Liver (tissue), 9 donors: ENCODE data around the gene TMPRSS9. TPM values are rescaled to one million over a fixed set of nuclear protein-coding genes. Genes with fewer than 3 reads are reported as not detected.

ENCODE experiments used
- DNase-seq: peaks from one replicate; pipeline ENCODE4 v3.0.0-alpha.2; 2017; ENCODE audit warnings: low spot score
- H3K27ac ChIP-seq, 2 donors: one replicate each; pipeline ENCODE4 v1.7.0; 2013; ENCODE audit warnings: inconsistent platforms in 2 of 2, low read length in 2 of 2, control low read depth in 1 of 2, low read depth in 1 of 2, mild to moderate bottlenecking in 1 of 2
- H3K27me3 ChIP-seq, 4 donors: one replicate each; pipeline versions ENCODE4 v1.6.1 to v1.7.0; 2013; ENCODE audit warnings: low read length in 3 of 4, inconsistent platforms in 1 of 4, mild to moderate bottlenecking in 1 of 4, moderate library complexity in 1 of 4; ENCODE audit not compliant: control insufficient read depth in 4 of 4, insufficient read depth in 4 of 4
- H3K36me3 ChIP-seq, 4 donors: one replicate each; pipeline versions ENCODE4 v1.6.1 to v1.7.0; 2013; ENCODE audit warnings: low read length in 3 of 4, mild to moderate bottlenecking in 3 of 4, low read depth in 1 of 4, moderate library complexity in 1 of 4; ENCODE audit not compliant: control insufficient read depth in 4 of 4, insufficient read depth in 3 of 4
- H3K4me1 ChIP-seq, 4 donors: one replicate each; pipeline versions ENCODE4 v1.6.1 to v1.7.0; 2013; ENCODE audit warnings: low read length in 3 of 4, mild to moderate bottlenecking in 3 of 4, moderate library complexity in 1 of 4; ENCODE audit not compliant: control insufficient read depth in 4 of 4, insufficient read depth in 4 of 4
- H3K4me3 ChIP-seq, 3 donors: one replicate each; pipeline versions ENCODE4 v1.6.1 to v1.7.0; 2013; ENCODE audit warnings: low read length in 3 of 3, control low read depth in 1 of 3, low read depth in 1 of 3, mild to moderate bottlenecking in 1 of 3
- H3K9ac ChIP-seq, 2 donors: one replicate each; pipeline ENCODE4 v1.7.0; 2013; ENCODE audit warnings: low read length in 2 of 2, mild to moderate bottlenecking in 2 of 2, moderate library complexity in 2 of 2, control low read depth in 1 of 2, low read depth in 1 of 2
- H3K9me3 ChIP-seq, 4 donors: one replicate each; pipeline versions ENCODE4 v1.6.1 to v1.7.0; 2013; ENCODE audit warnings: low read length in 3 of 4; ENCODE audit not compliant: control insufficient read depth in 4 of 4
- EGR1 ChIP-seq, 2 donors: IDR thresholded peaks; 2 replicates each; pipeline ENCODE4 v1.6.1; 2016 to 2018; ENCODE audit warnings: antibody characterized with exemption in 2 of 2, low read depth in 2 of 2
- FOXA1 ChIP-seq: IDR thresholded peaks from 2 replicates; pipeline ENCODE4 v1.6.1; 2016; ENCODE audit warnings: antibody characterized with exemption
- FOXA2 ChIP-seq: IDR thresholded peaks from 2 replicates; pipeline ENCODE4 v1.6.1; 2016; ENCODE audit warnings: antibody characterized with exemption
- GABPA ChIP-seq, 2 donors: IDR thresholded peaks in 1 of 2; conservative IDR thresholded peaks in 1 of 2; 2 replicates each; pipeline ENCODE4 v1.6.1; 2016; ENCODE audit warnings: antibody characterized with exemption in 2 of 2, mild to moderate bottlenecking in 1 of 2, moderate library complexity in 1 of 2
- HNF4A ChIP-seq, 2 donors: conservative IDR thresholded peaks; 2 replicates each; pipeline ENCODE4 v1.6.1; 2016; ENCODE audit warnings: antibody characterized with exemption in 2 of 2, mild to moderate bottlenecking in 2 of 2
- HNF4G ChIP-seq: IDR thresholded peaks from 2 replicates; pipeline ENCODE4 v1.6.1; 2016; ENCODE audit warnings: antibody characterized with exemption
- JUND ChIP-seq, 2 donors: IDR thresholded peaks; 2 replicates each; pipeline ENCODE4 v1.6.1; 2016; ENCODE audit warnings: antibody characterized with exemption in 2 of 2
- NR2F2 ChIP-seq: IDR thresholded peaks from 2 replicates; pipeline ENCODE4 v1.6.1; 2016; ENCODE audit warnings: antibody characterized with exemption
- RAD21 ChIP-seq, 2 donors: IDR thresholded peaks; 2 replicates each; pipeline ENCODE4 v1.6.1; 2016; ENCODE audit warnings: antibody characterized with exemption in 2 of 2, mild to moderate bottlenecking in 2 of 2
- RXRA ChIP-seq, 2 donors: IDR thresholded peaks; 2 replicates each; pipeline ENCODE4 v1.6.1; 2017 to 2018; ENCODE audit warnings: antibody characterized with exemption in 2 of 2, mild to moderate bottlenecking in 1 of 2
- SP1 ChIP-seq: IDR thresholded peaks from 2 replicates; pipeline ENCODE4 v1.6.1; 2018; ENCODE audit warnings: antibody characterized with exemption, mild to moderate bottlenecking
- TAF1 ChIP-seq: conservative IDR thresholded peaks from 2 replicates; pipeline ENCODE4 v1.6.1; 2016; ENCODE audit warnings: antibody characterized with exemption, mild to moderate bottlenecking
- YY1 ChIP-seq: IDR thresholded peaks from 2 replicates; pipeline ENCODE4 v1.6.1; 2016; ENCODE audit warnings: antibody characterized with exemption, mild to moderate bottlenecking
- WGBS: extraction: QIAGEN DNeasy Blood & Tissue Kit; methylation state at CpG from one replicate; pipeline ENCODE4 v1.1.7; 2013; 5-methylcytosine and 5-hydroxymethylcytosine counted together
- polyA plus RNA-seq, 2 donors: library from polyadenylated mRNA; stranded (reverse) in 1 of 2; unstranded in 1 of 2; fragments of 200-250 nt in 1 of 2; fragments of >200 nt in 1 of 2; fragmentation: Nextera tagmentation in 1 of 2; extraction: Ambion mirVana in 1 of 2; gene quantifications; one replicate each; pipeline versions ENCODE4 v1.2.1 to v1.2.3, GENCODE V29; 2013 to 2015
- total RNA-seq, 2 donors: library from RNA; depleted of rRNA; stranded (reverse); fragments of >200 nt; gene quantifications; one replicate each; pipeline ENCODE4 v1.2.3, GENCODE V29; 2014
- TF ChIP-seq, protein P1 (sequence below): IDR thresholded peaks from 2 replicates; pipeline ENCODE4 v1.6.1; 2016; ENCODE audit warnings: antibody characterized with exemption
- TF ChIP-seq, protein P2 (sequence below): IDR thresholded peaks from 2 replicates; pipeline ENCODE4 v1.6.1; 2016; ENCODE audit warnings: antibody characterized with exemption, mild to moderate bottlenecking
- TF ChIP-seq, protein P3 (sequence below): IDR thresholded peaks from 2 replicates; pipeline ENCODE4 v1.6.1; 2016; ENCODE audit warnings: antibody characterized with exemption
- TF ChIP-seq, protein P4 (sequence below): fragments of 150-350 bp; IDR thresholded peaks from 2 replicates; pipeline ENCODE4 v1.5.1; 2017; ENCODE audit warnings: improper control_type of control experiment, low read depth, low read length; ENCODE audit not compliant: missing input control
- TF ChIP-seq, protein P5 (sequence below): IDR thresholded peaks from 2 replicates; pipeline ENCODE4 v1.6.1; 2016; ENCODE audit warnings: antibody characterized with exemption
- donor health status: healthy.
- donor health status: healthy.
- donor health status: healthy.
- donor health status: healthy.
- donor health status: healthy.

TMPRSS9 gene
- total and polyA plus RNA-seq, 4 donors, result 0.39 to 24.8 (median 1.5) TPM

DNA sequence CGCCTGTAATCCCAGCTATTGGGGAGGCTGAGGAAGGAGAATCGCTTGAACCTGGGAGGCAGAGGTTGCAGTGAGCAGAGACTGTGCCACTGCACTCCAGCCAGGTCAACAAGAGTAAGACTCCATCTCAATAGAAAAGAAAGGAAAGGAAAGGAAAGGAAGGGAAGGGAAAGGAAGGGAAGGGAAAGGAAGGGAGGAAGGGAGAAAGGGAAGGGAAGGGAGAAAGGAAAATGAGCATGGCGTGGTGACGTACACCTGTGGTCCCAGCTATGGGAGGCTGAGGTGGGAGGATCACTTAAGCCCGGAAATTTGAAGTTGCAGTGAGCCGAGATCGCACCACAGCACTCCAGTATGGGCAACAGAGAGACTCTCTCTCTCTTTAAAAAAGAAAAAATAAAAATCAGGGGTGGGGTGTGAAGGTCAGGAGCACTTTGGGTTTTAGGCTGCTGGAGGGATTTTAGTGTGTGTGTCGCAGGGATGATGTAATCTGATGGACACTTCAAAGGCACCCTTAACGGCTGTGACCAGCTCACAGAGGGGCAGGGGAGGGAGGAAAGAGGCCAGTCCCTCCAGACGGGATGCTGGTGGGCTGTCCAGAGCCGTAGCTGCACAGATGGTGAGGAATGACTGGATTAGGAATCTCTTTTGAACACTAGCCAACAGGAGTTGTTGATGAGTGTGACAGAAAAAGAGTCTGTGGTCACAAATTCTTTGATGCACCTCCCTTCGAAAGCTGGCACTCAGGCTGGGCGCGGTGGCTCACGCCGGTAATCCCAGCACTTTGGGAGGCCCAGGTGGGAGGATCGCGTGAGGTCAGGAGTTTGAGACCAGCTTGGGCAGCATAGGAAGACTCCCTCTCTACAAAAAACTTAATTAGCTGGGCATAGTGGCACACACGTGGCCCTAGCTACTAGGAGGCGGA, 27.6 kb downstream of the TMPRSS9 start:
- no peaks in the 10 kb centered on the region for H3K27me3 ChIP-seq
- no peak overlapping the region for H3K9ac ChIP-seq
- H3K9me3 ChIP-seq, result no peaks in the 10 kb centered on the region
- no peaks in the 10 kb centered on the region for H3K36me3 ChIP-seq
- no peak overlapping the region for H3K27ac ChIP-seq
- TF ChIP-seq SP1 (no peak), FOXA1 (no peak), NR2F2 (no peak), JUND (IDR thresholded peaks at IDR 0.05) (no peak), FOXA2 (no peak), EGR1 (IDR thresholded peaks at IDR 0.05; ENCODE audit: low read depth in 2 of 2) (no peak), RXRA (IDR thresholded peaks at IDR 0.05) (no peak), HNF4A (conservative IDR thresholded peaks at IDR 0.05) (no peak), HNF4G (no peak), RAD21 (IDR thresholded peaks at IDR 0.05) (no peak), TAF1 (no peak), YY1 (no peak), GABPA (IDR thresholded peaks at IDR 0.05 in 1 of 2, conservative IDR thresholded peaks at IDR 0.05 in 1 of 2) (no peak)
- TF ChIP-seq, protein P1, sequence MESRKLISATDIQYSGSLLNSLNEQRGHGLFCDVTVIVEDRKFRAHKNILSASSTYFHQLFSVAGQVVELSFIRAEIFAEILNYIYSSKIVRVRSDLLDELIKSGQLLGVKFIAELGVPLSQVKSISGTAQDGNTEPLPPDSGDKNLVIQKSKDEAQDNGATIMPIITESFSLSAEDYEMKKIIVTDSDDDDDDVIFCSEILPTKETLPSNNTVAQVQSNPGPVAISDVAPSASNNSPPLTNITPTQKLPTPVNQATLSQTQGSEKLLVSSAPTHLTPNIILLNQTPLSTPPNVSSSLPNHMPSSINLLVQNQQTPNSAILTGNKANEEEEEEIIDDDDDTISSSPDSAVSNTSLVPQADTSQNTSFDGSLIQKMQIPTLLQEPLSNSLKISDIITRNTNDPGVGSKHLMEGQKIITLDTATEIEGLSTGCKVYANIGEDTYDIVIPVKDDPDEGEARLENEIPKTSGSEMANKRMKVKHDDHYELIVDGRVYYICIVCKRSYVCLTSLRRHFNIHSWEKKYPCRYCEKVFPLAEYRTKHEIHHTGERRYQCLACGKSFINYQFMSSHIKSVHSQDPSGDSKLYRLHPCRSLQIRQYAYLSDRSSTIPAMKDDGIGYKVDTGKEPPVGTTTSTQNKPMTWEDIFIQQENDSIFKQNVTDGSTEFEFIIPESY, result no peak
- TF ChIP-seq, protein P2, sequence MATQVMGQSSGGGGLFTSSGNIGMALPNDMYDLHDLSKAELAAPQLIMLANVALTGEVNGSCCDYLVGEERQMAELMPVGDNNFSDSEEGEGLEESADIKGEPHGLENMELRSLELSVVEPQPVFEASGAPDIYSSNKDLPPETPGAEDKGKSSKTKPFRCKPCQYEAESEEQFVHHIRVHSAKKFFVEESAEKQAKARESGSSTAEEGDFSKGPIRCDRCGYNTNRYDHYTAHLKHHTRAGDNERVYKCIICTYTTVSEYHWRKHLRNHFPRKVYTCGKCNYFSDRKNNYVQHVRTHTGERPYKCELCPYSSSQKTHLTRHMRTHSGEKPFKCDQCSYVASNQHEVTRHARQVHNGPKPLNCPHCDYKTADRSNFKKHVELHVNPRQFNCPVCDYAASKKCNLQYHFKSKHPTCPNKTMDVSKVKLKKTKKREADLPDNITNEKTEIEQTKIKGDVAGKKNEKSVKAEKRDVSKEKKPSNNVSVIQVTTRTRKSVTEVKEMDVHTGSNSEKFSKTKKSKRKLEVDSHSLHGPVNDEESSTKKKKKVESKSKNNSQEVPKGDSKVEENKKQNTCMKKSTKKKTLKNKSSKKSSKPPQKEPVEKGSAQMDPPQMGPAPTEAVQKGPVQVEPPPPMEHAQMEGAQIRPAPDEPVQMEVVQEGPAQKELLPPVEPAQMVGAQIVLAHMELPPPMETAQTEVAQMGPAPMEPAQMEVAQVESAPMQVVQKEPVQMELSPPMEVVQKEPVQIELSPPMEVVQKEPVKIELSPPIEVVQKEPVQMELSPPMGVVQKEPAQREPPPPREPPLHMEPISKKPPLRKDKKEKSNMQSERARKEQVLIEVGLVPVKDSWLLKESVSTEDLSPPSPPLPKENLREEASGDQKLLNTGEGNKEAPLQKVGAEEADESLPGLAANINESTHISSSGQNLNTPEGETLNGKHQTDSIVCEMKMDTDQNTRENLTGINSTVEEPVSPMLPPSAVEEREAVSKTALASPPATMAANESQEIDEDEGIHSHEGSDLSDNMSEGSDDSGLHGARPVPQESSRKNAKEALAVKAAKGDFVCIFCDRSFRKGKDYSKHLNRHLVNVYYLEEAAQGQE, result no peak
- TF ChIP-seq, protein P3, sequence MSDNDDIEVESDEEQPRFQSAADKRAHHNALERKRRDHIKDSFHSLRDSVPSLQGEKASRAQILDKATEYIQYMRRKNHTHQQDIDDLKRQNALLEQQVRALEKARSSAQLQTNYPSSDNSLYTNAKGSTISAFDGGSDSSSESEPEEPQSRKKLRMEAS, result no peak
- TF ChIP-seq, protein P4, sequence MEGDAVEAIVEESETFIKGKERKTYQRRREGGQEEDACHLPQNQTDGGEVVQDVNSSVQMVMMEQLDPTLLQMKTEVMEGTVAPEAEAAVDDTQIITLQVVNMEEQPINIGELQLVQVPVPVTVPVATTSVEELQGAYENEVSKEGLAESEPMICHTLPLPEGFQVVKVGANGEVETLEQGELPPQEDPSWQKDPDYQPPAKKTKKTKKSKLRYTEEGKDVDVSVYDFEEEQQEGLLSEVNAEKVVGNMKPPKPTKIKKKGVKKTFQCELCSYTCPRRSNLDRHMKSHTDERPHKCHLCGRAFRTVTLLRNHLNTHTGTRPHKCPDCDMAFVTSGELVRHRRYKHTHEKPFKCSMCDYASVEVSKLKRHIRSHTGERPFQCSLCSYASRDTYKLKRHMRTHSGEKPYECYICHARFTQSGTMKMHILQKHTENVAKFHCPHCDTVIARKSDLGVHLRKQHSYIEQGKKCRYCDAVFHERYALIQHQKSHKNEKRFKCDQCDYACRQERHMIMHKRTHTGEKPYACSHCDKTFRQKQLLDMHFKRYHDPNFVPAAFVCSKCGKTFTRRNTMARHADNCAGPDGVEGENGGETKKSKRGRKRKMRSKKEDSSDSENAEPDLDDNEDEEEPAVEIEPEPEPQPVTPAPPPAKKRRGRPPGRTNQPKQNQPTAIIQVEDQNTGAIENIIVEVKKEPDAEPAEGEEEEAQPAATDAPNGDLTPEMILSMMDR, result no peak
- TF ChIP-seq, protein P5, sequence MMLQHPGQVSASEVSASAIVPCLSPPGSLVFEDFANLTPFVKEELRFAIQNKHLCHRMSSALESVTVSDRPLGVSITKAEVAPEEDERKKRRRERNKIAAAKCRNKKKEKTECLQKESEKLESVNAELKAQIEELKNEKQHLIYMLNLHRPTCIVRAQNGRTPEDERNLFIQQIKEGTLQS, result no peak
- no peaks in the 10 kb centered on the region for H3K4me1 ChIP-seq
- DNase-seq, result no peak
- 77% methylated on average over 20 of the region's 20 CpGs for WGBS
- no peak overlapping the region for H3K4me3 ChIP-seq
